NCI-H1417 treated with DMSO at 0.1 percent for 48 hours (cell line): ENCODE data around the gene ORM1.

Experiments
- DNase-seq: peaks from one replicate; lab custom pipeline; 2025; lab: John Stamatoyannopoulos, UW

The ORM1 gene

DNA sequence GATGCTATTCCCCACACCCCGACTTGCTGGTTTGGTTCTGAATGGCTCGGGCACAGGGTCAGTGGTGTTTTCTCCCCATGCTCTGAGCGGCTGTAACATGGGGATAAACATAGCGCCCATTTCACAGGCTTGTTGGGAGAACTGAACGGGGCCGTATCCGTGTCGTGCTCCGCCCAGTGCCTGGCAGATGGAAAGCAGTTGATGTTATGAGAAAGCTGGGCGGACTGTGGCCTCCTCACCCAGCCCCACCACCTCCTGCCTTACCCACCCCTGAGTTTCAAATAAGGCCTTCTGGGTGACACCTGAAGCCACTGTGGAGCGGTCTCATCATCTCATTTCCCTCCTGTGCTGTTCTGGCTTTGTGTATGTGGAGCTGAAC, 21.3 kb downstream of the ORM1 start:
- no peak for DNase-seq

DNA sequence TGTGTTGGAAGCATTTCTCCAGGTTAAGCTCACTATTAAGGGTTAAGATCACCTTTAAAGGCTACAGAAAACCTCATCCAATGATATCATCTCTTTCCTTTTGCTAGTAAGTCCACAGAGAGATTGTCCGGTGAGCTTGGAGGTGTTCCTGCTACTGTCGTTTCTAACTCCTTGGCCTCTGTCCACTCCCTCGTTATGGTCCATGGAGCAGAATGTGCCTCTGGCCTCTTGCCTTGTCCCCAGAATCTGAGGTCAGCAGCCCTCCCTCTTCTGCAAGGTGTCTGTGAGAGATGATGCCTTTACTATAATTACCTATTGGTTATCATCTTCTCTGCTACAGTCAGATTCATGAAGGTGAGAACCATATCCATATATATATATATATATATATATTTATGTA, 21.8 kb downstream of the ORM1 start:
- no peak for DNase-seq

DNA sequence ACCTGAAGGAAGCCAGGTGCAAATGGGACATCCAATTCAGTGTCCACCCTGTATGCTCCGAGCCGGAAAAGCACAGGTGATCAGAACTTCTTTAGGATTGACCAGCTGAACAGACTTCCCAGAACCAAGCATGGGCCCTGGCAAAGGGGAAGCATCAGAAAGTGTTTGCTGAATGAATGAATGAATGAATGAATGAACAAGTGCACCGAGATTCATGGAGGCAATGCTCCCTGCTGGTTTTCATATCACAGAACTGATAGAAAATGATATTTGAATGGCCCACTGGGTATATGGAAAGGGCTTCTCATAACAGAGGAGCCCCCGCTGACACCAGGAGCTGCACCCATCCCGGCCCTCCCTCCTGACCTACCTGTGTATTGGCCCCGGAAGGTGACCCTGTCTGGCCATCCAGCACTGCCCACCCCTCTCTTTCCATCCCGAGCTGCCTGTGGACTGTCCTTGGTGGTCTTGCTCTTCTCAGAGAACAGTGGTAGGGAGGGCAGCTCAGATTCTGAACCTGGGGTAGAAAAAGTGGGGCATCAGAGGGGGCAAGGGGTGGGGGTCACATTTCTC, 22.7 kb downstream of the ORM1 start:
- no peak for DNase-seq

DNA sequence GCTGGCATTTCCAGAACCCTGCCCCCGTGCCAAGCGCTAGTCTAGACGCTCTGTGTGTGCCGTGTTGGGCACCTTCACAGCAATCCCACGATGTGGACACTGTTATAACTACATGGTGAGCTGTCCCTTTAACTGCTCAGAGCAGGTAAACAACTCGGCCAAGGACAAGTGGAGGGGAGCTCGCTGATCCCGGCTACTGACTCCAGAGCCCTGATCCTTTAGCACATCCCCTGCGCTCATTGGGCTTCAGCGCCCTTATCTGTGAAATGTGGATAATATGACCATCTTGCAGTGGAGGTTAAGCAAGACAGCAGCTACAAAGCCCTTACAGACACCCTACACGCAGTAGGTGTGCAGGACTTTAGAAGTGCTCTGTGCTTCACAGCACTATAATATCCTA, 23.2 kb downstream of the ORM1 start:
- DNase-seq: no peak

DNA sequence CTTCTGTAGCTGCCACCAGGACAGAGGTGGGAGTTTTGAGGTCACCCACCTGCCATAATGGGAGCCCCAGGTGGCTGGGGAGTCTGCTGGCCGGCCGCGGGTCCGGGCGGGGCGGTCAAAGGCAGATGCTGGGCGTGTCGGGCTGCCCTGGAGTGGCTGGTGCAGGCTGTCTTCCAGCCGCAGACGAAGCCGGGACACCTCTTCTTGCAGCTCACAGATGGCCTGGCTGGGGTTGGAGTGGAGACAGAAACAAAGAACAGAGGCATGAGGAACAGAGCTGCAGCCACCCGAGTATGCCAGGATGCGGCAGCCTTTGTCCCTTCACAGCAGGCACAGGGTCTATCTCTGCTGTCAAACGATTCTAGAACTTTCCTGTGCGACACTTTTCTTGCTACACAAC, 24.8 kb downstream of the ORM1 start:
- no peak for DNase-seq

DNA sequence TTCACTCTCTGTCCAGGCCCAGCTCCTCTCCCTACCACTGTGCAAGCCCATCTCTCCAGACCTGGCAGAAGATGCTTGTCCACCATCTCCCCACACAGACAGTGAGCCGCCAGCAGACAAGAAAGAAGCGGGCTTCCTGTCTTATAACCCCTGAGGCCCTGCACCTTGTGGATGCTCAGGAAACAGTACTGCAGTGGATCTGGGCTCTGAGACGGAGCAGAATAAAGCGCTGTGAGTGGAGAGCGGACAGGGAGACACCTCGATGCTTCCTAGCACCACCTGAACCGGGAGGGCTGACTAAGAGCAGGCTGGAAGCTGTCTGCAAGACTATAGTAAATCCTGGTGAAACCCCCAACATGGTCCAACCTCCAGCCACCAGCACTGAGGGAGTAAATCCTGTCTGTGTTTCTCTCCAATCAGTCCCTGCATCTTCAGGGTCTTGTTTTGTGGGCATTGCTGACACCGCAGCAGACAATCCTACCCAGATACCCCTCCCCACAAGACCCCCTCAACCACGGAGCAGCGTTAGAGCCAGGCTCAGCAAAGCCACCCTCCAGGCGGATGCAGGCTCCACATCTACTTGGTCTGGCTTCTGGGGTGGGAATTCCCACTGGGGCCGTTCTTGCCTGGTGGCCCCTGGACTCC, 25.5 kb downstream of the ORM1 start:
- DNase-seq: no peak

DNA sequence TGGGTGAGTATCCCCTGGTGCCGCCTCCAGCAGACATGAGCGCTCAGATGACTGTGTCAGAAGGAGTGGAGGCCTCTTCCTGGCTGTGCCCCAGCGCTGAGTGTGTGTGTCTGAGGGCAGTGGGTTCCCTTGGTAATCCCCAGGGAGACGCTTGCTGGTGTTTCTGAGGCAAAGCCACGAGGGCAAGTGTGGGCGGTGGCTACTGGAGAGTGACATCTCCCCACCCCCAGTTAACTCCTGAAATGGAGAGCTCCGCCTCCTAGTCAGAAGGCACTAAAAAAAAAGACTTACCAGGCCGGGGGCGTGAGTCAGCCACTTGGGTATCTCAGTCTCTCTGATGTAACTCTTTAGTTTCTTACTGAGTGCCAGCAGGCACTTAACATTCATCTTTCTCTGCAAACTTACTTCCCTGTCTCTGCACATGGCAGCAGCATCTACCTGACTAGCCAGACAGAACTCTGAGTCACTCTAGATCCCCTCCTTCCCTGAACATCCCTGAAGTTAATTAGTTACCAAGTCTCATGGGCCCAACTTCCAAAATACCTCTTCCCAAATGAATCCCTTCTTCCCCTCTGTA, 26.1 kb downstream of the ORM1 start:
- no peak for DNase-seq

DNA sequence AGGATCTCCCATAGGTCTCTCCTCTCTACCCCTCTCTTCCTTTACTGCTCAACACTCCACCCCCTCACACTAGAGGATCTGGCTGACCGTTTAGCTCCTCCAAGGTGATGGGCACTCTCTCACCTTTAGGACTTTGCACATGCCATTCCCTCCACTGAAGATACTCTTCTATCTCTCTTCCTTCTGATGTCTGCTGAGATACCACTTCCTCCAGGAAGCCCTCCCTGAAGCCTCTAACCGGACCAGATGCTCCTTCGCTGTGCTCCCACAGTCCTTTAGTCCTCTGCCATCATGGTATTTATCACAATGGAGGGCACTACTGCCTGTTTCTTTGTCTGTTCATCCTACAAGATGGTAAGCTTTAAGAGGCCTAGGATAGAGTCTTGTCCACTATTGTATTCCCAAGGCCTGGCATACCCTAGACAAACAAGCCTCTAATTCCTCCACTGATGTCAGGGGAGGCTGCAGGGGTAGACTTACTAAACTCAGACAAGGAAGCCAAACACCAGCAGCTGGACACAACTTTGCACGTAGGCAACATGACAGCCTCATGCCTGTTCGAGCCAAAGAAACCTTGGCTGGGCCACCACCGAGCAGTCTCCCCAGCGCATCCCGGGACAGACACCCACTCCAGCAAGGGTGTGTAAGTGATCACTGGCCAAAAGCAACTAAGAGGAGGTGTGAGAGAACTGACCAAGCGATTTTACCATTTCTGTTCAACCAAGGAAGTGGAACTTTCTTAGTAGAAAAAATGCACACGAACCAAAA, 27.0 kb downstream of the ORM1 start:
- DNase-seq: no peak

DNA sequence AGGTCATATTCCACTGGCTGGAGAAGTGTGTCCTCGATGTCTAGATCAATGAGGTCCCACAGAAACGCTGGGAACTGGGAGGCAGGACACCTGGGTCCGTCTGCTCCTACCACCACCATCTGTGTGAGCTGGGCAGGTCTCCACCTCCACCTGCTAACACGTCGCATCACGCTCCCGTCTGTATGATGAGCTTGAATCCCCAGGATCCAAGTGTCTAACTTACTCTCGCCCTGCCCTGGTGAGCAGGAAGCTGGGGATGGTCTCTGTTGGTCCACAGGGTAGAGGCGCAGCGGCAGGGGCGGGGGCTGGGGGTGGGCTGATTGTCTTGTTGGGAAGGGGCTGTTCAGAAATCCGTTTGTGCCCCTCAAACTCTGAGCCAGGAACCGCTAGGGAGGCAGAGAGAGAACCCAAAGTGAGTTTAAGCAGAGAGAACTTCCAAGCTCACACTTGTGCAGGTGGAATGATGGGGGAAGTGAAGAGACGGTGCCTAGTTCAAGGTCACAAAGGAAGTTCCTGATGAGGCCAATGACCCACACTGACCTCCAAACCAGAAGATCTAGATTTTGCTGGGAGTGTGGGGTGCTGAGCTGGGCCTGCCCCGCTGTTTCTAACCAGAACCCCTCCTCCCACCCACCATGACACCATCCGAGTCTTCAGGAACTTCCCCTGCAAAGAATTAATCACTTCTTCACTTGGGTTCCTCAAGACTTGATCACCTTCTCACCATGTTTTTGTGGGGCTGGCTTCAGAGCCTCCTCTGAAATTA, 27.9 kb downstream of the ORM1 start:
- no peak for DNase-seq

DNA sequence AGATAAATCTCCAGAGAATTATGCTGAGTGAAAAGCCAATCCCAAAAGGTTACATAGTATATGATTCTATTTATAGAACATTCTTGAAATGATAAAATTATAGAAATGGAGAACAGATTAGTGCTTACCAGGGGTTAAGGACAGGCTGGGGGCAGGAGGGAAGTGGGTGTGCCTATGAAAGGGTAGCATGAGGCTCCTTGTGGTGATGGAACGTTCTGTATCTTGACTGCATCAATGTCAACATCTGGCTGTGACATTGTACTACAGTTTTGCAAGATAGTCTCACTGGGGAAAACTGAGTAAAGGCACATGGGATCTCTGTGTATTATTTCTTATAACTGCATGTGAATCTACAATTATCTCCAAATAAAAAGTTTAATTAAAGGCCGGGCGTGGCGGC, 29.0 kb downstream of the ORM1 start:
- no peak for DNase-seq

DNA sequence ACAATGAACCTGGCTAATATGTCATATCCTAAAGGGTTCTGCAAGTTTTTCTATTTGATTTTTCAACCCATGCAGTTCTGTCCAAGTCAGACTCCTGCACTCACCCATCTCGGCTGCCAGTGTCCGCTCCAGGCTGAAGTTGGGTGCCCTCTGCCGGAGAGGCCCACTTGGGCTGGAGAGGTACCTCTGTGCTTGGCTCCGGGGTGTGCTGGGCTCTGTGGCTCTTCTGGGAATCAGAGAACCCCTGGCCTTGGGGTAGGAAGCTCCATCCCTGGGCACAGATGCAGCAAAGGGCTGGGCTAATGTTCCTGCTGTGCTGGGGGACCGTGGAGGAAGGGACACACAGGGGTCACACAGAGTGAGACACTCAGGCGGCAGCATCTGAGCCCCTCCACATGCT, 32.9 kb downstream of the ORM1 start:
- DNase-seq: no peak

DNA sequence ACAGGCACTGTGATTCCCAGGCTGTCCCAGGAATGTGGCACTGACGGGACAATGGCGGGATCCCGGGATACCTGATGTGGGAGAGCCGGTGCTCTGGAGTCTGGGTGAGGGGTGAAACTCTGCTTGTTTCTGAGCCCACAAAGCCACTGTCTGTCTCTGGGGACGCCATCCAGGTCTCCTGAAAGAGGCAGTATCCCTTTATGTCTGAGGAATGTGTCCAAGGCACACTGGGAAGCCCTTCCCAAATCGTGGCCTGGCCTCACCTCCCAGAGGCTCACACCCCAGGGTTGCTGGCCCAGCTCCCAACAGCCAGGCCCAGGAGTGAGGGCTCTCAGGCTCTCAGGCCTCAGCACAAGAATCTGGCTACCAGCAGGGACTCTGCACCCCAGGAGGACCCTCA, 33.9 kb downstream of the ORM1 start:
- no peak for DNase-seq

DNA sequence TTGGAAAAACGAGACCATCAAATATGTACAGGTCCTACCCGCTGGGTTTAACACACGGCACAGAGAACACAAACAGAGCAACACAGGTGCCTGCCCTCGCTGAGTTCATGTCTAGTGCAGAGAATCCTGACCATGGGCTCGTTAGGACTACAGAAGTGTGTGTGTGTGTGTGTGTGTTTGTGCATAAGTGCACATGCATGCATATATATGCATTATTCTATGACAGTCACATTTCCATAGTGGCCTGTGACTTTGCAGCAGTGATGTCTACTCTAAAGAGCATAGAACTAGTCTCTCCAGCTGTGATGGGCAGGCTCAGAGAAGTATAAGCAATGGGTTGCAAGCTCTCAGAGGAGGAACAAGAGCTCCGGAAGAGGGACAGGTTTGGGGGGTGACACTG, 34.5 kb downstream of the ORM1 start:
- DNase-seq: no peak

DNA sequence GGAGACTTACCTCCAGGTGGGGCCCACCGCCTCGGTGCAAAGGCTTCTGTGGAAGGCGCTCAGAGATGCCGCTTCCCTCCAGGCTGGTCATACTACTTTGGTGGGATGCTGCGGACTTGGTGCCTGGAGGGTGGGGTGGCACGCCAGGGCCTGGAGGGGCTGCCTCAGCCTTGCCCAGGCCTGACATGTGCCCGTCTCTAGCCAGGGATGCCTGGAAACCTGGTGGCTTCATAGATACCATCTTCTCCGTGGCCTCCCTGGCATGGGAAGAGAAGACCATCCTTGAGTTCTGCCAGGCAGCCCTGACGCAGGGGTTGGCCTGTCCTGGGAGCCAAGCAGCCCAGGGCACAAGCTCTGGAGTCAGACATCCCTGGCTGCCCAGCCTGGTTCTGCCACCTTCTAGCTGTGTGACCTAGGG, 35.0 kb downstream of the ORM1 start:
- DNase-seq: no peak

DNA sequence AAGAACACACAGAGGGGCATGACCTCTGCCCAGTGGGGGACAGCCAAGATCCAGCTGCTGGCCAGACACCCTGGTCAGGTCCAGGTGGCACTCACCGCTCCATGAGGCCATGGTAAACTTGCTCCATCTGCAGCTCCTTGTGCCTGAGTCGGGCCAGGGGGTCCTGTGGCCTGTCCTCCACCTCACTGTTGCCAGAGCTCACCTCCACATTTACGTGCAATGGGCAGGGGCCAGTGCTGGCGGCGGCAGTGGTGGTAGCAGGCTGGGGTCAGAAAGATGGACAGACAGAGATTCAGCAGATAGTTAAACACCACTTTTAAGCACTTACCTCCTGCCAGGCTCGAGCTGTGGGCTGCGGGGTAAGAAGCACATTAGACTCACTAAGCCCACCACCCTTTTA, 36.9 kb downstream of the ORM1 start:
- DNase-seq: no peak

DNA sequence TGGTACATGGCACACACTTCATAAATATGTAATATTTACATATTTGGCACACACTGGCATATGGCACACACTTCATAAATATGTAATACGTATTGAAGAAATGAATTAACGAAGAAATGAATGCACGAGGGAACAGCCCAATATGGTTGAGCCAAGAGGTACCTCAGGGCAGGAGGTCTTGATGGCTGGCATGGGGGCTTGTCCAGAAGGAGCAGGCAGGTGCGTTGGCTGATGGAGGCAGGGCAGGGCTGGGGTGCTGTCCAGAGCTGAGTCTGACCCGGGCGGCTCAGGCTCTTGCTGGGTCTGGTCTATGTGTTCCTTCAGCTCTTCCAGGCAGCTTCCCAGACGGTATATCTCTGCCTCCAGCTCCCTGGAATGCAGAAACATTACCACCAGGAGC, 38.6 kb downstream of the ORM1 start:
- no peak for DNase-seq

DNA sequence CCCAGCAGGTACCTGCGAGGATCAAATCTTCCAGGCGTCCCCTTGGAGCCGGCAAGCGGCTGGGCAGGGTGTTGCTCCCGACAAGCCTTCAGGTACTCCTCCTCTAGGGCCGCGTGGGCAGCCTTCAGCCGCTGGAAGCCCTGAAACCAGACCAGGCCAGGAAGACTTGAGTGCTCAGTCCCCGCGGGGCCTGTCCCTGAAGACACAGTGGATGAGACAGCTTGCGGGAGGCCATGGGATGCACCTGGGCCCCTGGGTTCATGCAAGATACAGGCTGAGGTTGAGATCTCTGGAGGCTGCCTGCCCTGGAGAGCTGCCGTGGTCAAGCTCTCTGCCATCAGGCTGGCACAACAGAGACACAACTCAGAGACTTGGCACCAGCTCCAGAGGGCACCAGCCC, 39.5 kb downstream of the ORM1 start:
- DNase-seq: no peak

DNA sequence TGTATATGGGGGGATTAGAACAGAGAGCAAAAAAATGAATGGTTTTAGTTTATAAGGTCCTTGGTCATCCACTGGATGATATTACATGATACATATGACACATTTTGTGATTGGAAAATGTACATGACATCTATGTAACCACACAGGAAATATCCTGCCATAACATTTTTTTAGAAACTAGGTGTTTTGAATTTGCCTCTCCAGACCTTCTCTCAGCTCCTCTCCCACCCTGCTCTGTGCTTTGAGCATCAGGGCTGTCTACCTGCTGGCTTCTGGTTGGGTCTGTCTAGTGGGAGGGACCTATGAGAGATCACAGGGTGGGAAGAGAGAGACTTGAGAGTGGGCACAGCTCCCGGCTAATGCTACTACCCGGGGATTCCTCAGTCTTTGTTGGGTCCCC, 40.5 kb downstream of the ORM1 start:
- no peak for DNase-seq

DNA sequence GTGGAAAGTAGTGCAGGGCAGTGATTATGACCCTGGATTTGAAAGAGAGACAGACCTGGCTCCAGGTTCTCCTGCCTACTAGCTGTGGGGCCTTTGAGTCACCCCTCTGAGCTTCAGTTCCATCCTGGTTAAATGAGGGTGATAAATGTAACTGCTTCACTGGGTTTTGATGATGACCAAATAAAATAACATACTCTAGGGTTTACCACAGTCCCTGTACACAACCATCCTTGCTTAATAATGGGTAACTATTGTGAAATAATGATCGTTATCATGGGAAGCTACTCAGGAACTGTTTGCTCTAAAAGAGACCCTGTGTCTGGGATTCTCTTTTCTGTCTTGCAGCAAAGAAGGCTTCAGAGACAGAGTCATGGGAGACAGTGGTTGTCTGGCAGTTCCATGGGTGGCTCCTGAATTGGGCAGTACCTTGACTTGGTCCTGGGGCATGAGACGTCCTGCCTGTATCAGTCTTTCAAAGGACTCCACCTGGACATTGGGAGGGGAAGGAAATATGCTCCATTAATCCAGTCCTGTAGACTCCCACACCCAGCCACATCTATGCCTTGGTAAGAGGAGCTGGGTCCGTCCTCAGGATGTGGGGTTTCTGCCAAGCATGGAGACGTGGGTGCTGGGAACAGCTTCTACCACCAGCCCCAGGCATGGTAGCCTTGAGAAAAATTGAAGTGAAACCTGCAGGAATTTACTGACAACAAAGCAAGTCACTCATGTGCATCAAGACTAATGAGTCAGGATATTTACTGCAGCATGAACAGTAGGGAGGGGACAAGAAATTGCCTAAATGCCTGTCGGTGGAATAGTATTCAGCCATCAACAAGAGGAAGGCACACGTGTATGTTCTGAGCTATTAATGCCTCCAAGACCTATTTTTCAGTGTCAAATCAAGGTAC, 41.5 kb downstream of the ORM1 start:
- DNase-seq: no peak

DNA sequence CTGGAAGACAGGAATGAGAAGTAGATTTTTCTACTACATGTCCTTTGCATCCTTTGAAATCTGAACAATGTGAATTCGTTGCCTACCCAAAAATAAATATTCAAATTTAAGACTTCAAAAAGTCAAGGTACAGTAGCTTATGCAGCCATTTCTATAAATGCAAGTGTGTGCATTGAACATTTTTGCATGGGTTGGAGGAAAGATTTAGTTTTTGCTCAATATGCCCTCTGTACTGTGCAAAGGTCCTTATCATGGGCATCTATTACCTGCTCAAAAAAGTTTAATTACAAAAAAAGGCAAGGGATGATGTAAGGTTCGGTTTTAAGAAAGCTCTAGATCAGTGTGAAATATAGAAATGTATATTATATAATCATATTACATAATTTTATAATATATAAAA, 42.3 kb downstream of the ORM1 start:
- no peak for DNase-seq

DNA sequence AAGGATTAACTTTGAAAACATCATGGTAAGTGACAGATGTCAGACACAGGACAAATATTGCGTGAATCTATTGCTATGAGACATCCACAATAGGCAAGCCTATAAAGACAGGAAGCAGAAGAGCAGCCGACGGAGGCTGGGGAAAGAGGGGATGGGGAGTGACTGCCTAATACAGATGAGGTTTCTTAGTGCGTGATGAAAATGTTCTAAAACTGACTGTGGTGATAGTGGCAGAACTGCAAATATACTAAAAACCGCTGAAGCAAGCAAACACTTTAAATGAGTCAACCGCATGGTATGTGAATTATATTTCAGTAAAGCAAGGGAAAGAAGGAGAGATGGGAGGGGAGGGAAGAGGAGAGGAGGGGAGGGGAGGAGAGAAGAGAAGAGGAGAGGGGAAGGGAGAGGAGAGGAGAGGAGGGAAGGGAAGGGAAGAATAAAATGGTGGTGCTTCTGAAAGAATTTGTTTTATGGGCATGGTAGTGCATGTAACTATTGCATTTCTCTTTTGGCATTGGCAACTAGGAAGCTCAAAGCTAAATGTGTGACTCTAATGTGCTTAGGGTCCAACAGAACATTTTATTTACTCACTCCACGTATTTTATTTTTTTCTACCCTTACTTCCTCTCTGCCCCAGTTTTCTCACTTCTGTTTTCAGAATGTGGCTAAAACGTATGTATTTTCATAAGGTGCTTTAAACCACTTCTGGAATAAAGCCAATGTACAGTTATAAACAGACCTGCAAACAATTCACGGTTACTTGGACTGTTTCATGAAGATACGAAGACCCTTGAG, 43.6 kb downstream of the ORM1 start:
- no peak for DNase-seq
